Umbilical cord (tissue), 2 donors: Measurements from ENCODE around the gene KLHL25. TPM values are rescaled to one million over a fixed set of nuclear protein-coding genes. Genes with fewer than 3 reads are reported as not detected.

Source experiments
- DNase-seq: peaks from one replicate; pipeline ENCODE4 v3.0.0-alpha.2; 2015; ENCODE audit warnings: low spot score
- total RNA-seq: library from RNA; depleted of rRNA; stranded (reverse); fragments of >200 nt; gene quantifications from one replicate; pipeline ENCODE4 v1.2.3, GENCODE V29; 2014; ENCODE audit warnings: low replicate concordance; ENCODE audit not compliant: insufficient read depth

The KLHL25 gene
- total RNA-seq, 1 donor from 2014 or later, result 11.1 TPM

DNA sequence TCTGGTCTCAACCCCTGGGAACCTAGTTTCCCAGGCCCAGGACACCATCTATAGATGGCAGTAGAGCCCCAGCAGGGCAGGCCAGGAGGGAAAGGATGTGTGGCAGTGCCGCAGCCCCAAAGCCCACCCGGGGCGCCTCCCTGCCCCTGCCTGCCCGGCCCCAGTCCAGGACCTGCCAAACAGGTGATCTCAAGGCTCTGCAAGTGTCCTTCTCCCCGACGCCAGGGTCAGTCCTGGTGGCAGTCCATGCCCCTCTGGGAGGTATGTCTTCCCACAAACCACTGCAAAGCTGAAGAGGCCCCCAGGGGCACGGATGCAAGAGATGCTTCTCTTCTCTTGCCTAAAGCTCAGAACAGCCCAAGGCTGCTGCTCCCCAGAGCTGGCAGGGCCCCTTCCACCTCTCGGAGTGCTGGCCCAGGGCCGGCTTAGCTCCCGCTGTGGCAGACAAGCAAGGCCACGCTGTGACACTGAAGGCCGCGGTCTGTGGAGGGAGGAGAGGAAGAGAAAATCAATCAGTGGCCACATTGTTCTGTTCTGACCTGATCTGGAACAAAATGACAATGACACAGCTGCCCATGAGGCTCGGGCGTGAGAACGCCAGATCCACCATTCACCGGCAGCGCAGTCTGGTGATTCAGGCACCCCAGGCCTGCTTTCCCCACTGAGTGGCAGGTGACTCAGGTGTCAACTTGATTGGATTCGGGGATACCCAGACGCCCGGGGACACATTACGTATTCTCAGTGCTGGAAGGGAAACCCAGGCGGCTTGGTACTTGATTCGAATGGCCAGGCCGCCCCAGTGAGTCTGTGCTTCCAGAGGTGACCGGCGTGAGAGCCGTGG lies 34.0 kb downstream of the KLHL25 start:
- DNase-seq, result no peak

DNA sequence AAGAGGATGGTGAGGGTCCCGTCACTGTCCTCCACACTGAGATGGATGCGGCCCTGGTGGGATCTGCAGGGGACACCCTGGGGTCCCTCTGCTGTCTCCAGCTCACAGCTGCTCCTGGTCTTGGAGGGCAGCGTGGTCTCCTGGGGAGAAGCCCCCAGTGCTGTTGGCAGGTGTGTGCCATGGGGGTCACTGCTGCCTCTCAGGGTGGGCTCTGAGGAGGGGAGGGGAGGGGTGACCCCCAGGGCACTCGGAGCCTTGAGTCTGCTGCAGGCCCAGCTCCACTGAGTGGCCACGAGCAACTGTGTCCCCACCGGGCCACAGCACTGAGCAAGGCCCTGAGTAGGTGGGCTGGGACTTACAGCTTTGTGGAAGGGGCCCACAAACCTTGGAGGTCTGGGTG lies 34.7 kb downstream of the KLHL25 start:
- no peak for DNase-seq

DNA sequence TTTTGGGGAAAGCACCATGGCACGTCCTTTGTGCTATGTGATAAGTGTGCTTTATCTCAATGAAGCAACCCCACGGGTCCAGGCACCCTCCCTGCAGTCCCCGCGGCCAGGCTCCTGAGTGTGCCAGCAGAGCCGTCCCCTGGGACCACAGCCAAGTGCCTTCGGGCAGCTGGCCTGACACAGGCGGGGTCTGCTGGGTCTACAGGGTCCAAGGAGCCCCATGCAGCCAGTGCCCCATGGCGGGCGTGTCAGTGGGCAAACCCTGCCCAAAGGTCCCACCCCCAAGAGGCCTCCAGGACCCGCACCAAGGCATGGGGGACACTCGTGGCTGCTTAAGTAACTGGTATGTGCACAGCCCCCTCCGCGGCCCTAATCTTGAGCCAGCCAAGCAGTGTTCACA lies 35.3 kb downstream of the KLHL25 start:
- no peak for DNase-seq

DNA sequence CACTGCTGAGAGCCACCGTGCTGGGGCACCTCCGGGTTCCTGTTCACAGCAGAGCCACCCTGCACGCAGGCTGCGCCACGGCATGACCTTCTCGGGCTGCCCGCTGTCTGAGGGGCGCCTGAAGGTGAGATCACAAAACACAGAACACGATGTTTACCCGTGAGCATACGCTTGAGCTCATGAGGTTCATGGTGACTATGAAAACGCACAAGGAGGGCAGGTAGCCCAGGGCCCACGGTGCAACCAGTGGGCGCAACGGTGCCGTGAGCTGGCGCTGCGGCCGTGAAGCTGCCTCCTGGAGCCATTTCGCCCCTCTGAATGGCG lies 36.1 kb downstream of the KLHL25 start:
- no peak for DNase-seq

DNA sequence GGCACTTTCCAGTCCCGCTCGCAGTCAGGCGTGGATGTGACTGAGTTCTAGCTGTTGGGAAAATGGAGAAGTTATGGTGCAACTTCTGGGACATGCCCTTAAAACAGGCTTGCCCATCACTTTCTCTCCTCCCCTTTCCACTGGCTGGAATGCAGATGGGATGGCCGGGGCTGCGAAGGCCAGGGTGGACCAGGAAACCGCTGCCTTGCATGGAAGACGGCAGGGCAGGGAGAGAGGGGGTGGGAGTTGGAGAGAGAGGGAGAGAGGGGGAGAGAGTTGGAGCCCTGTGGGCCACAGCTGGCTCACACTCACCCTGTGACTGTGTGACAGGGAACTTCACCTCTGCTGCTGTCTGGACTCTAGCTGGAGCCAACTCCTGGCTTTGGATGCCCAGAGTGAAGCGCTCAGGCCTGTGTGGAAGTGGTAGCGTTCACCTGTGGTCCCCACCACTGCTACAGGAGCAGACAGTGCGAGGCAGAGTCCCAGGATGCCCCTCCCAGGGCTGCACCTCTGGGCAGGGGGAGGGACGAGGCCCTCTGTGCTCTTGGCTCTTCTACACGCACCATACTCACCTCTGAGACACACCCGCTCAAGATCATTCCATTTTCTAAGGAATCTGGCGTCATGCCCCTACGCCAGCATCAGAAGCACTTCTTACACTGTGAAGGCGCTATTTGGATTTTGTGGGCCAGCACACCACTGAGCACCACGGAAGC lies 36.6 kb downstream of the KLHL25 start:
- DNase-seq, result no peak

DNA sequence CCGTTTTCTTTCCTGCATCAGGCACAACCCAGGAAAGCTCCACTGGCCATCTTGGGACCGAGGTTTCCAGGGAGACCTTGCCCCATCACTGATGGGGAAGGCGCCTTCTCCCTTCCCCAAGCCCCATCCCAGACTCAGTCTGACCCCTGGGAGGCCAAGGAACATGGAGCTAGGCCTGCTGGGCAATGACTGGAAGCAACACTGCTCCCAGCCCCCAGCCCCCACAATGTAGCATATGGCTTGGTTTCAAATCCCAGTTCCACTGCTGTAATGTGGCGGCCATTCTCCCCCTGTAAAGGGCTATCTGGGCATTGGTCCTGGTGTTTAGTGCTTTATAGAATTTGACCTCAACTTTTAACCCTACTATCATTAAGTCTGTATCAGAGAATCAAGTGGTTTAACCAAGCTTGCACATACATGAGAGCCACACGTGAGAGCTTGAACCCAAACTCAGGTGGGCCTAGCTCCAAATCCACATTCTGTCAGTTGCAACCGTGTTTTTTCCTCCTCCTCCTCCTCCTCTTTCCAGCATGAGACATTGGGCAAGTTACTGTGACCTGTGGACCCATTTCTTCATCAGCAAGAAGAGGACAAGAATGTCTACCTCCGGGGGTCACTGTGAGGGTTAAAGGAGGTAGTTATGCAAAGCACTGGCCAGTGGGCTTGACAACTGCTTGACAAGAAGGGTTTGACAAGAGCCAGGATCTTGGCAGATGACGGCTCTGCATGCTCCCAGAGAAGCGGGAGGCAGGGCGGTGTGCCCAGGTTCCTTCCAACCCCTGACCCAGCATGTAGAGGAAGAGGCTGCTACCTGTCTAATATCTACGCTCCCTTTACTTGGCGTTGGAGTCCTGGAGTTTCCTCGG lies 37.4 kb downstream of the KLHL25 start:
- DNase-seq, result no peak

DNA sequence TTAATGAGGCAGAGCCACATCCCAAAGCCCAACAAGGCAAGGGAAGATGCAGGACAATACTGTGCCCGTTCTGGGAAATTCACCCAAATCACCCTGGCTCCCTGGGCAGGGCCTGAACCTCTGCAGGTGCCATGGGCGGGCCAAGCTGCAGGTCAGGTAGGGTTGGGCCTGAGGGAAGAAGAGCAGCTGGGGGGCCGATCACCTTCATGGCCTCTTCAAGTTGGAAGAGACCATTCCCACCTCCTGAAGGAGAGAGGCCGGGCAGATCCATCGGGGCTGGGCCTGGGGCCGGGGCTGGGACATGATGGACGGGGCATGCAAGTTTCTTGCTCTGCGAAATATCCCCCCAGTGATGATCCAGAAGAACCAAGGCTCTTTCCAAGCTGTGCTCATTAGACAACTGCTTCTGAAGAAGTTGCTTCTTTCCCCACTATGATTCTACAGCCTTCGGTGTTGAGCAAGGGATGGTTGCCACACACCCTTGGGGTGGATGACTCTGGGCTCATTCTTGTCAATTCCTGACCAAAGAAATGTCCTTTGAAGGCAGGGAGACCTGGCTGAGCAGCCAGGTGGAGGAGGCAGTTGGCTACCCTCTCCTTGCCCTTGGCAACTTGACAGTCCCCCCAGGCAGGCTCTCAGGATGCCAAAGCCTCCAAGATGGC lies 38.2 kb downstream of the KLHL25 start:
- no peak for DNase-seq

DNA sequence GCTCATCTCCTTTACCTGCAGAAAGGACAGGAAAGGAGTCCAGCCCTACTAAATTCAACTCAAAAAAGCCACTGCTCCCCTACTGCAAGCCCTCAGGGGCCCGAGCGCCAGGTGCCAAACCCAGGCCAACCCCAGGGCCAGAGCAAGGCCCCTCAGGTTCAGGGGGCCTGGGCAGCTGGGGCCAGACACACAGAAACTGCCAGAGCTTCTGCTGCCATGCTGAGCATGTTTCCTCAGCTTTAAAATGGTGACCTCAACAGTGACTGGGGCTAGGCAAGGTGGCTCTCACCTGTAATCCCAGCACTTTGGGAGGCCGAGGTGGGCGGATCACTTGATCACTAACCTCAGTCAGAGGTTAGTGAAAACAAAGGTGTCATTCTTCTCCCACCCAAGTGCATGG lies 38.8 kb downstream of the KLHL25 start:
- no peak for DNase-seq

DNA sequence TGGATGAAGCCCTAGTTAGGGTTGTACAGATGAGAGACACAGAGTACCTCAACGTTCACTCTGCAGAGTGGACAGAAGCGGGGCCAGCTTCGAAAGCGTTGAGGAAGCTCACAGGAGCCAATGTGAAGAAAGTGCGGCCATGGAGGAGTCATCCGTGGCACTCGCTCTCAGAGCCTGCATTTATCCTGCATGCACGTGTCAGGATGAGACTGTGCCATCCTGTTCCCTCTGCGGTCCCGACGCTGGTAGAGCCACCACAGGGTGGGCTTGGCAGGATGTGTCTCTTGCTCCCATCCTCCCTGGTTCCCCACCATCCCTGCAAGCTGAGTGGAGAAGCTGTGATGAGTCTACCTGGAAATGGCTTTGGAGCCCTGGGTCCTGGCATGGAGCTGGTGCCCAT lies 39.3 kb downstream of the KLHL25 start:
- DNase-seq, result no peak

DNA sequence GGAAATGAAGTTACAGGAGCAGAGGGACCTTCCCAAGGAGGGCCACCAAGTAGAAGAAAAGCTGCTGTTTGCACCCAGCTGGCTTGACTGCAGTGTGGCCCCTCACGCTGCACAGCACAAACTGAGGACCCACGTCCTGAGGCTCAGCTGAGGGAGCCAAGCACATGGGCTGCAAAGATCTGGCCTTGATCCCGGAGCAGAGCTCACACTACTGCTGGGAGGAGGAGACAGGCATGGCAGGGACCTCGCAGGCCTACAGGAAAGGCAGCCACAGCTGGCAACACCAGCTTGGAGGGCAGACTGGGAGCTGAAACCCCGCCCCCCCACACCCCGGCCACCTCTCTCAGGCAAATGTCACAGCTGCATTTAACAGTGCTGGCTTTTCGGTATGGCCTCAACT lies 39.7 kb downstream of the KLHL25 start:
- DNase-seq, result peak; percentile 63

DNA sequence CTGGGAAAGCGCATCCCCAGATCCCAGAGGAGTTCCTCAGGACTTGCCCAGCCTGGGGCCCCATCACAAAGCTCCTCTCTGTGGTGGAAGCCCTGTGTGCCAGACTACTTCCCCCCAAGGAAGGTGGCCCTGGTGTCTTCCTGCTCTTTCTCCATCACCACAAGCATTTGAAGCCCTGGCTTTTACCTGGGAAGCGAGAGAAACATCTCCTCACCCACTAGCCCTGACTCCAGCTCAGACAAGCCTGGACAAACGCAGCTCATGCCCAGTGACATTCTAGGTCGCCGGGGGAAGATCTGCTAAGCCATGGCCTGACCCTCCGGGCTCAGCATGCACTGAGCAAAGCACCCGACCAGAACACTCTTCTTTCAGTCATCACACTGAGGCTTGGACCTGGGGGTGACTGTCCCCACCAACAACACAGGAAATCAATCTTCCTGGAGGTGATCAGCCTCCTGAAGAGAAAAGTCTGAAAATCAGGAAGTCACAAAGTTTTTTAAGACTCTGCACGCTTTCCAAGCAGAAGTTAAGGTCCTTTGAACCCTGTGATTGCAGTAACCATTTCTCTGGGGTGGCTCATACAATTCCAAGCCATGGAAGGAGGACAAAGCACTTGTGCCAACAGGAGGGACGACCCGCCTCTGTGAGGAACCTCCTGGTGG lies 40.8 kb downstream of the KLHL25 start:
- no peak for DNase-seq

DNA sequence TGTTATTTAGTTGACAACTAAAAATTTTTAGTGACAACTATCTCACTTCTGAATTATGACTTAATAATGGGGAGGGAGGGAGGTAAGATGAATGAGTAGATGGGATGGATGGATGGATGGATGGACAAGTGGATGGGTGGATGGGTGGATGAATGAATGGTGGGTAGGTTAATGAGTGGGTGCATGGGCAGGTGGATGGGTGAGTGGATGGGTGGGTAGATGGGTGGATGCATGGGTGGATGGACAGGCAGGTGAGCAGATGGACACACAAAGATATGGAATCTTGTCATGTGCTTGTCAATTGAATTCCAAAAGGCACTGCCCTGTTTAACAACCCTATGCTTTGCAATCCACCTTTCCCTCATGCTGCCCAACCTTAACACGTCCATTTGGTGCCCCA lies 41.5 kb downstream of the KLHL25 start:
- DNase-seq, result no peak

DNA sequence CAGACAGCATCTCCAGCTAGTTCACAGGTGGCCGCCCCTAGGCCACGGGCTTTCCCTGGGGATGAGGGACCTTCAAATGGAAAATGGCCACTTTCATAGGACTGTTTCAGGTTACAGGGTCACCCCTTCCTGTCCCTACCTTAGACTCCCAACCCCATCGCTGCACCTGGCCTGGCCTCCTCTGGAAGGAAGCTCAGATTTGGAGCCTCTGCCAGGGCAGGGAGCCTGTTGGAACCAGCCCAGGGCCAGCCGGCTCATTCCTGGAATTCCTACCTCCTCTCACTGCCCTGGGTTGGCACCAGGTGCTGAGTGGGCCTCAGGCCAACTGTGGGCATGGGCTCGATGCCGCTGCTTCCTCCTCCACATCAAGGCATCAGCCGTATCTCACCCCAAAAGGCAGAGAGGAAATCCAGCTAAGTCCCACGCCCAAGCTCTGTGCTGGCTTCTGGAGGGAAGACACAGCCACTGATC lies 42.2 kb downstream of the KLHL25 start:
- DNase-seq, result no peak

DNA sequence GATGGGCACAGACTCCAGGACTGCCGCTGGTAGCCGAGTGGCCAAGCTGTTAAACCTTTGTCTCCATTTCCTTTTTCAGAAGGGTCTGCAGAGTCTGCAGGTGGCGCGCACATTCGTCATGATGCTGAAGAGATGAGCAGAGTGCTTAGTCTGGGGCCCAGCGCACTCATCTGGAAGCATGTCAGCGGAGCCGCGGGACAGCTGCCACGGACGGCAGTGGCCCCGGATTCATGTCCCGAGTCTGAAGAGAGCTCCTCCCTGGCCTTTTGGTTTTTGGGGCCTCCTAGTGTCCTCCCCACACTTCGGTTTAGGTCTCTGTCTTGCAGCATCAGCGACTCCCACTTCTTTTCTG lies 42.6 kb downstream of the KLHL25 start:
- DNase-seq, result no peak

DNA sequence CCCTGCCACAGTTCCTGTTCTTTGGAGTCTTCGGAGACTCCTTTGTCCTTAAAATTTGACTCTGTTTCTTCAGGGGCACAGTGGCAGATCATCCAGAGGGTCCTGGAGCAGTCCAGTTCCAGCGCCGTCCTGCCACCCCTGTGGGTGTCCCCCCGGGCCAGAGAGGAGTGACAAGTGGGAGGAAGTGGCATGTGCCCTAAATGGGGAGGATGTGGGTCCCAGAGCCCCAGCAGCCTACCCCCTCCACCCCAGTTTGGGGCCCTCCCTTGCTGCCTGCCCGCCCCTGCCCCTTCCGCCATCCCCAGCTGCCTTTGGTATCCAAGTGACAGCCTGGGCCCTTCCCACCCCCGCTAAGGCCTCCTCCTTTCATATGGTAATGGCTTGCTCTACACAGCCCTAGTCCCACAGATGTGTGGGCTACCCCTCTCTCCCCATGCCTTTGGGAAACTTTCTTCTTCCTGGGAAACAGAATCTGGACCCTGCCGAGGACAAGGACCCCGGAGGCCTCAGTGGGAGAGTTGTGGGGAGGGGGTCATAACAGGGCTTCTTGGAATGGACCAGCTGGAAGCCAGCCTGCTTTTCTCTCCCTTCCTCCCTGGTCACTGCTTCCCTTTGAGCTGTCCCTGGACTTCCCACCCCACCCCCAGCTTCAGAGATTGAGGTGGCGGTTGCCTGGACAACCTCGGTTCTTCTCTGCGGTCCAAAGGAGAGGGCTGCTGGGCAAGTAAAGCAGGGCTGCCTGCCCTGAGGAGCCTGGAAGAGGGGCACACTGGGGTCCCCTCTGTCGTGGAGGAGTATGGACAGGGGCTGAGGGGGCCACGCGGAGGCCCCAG lies 43.2 kb downstream of the KLHL25 start:
- no peak for DNase-seq

DNA sequence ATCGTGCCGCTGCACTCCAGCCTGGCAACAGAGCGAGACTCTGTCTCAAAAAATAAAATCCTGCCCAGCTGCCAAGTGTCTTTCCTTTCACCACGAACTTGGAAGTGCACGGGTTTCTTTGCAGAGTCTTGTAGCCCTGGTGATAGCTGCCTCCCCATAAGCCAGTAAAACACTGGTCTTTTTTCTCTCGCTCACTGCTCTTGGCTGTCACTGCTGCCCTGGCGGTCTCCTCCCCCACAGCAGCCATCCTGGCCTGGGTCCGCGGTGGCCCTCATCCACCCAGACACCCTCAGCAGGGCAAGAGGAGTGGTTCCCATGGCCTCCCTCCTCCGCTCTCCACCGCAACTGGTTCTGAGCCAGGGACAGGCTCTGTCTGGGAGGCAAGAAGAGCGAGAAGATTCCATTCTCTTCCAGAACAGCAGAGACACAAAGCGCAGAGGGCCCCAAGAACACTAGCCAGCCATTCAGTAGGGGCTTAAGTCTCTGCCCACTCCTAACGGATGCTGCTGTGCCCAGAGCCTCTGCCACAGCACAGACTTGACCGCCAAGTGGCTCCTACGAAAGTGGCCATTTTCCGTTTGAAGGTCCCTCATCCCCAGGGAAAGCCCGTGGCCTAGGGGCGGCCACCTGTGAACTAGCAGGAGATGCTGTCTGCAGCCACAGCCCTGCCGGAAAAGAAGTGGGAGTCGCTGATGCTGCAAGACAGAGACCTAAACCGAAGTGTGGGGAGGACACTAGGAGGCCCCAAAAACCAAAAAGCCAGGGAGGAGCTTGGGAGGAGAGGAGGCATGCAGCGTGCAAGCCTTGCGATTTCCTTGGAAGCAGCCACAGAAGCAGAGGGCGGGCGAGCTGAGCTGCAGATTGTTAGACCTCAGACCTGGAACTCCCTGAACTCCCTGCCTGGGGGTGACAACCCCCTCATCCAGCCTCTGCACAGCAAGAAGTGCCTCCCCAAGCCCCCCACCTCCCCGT lies 44.1 kb downstream of the KLHL25 start:
- peak; percentile 81 for DNase-seq

DNA sequence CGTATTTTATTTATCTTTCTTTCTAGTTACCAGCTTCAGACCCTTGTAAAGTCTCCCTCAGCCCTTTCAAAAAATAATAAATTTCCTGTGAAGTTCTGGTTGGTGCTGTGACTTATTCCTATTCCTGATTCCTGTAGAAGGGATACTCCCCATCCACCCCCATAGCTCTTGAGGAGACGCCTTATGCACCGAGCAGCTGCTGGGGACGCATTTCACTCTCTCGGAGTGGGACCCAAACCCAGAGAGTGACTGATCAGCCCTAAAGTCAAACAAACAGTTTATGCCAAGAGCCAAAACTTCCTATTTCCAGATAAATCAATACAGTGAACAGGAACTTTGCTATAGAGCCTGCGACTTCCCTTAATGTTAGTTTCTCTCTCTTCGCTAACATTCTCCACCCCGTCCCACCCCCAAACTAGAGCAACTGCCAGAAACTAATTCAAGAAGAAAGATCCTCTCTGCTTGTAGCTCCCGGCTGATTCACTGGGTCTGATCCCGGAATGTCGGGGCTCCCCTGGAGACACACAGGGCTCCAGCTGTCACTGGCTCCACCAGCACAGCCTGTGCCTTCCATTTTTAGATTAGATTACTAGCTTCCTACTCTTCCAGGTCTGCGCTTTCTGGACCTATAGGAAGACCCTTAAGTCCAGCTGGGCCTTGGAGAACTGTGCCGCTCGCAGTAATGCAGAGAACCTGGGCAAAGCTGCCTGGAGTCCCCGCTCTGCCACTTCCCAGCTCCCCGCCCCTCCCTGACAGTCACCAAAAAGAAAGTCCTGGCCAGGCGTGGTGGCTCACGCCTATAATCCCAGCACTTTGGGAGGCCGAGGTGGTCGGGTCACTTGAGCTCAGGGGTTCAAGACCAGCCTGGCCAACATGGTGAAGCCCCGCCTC lies 45.2 kb downstream of the KLHL25 start:
- peak; percentile 79 for DNase-seq

DNA sequence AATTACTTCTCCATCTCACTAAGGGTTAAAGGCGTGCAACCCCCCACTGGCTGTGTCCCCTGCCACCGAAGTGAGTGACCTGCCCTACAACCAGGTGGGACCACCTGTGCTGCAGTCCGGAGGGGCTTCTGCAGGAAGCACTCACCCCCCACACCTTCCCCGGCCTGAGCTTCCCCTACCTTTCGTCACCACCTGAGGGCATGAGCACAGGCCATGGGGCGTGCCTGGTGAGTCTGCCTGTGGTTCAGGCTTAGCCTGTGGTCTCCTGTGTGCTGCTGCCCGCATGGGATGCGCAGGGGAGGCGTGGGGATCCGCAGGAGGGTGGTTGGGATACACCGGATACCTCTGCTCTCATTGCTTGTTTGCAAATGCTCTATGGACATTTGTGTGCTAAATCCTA lies 46.0 kb downstream of the KLHL25 start:
- DNase-seq, result no peak
